GM12878 (cell line): Measurements from ENCODE around the gene EIF1. TPM values are rescaled to one million over a fixed set of nuclear protein-coding genes. Genes with fewer than 3 reads are reported as not detected.

Source experiments
- BMI1 ChIP-seq: fragments of 450-650 bp; IDR thresholded peaks from 2 replicates; pipeline ENCODE4 v1.6.1; 2016; ENCODE audit warnings: mild to moderate bottlenecking, moderate library complexity, borderline replicate concordance
- ETV6 ChIP-seq, 2 experiments: fragments of 450-650 bp in 1 of 2; IDR thresholded peaks in 1 of 2; conservative IDR thresholded peaks in 1 of 2; 2 replicates each; pipeline ENCODE4 v1.6.1; 2014; ENCODE audit warnings: antibody characterized with exemption in 1 of 2, borderline replicate concordance in 1 of 2, low read depth in 1 of 2, mild to moderate bottlenecking in 1 of 2, moderate library complexity in 1 of 2
- NR2C2 ChIP-seq: IDR thresholded peaks from 2 replicates; pipeline ENCODE4 v1.6.1; 2011; ENCODE audit warnings: borderline replicate concordance, low read depth; ENCODE audit not compliant: control insufficient read depth, insufficient read length
- NR2F1 ChIP-seq: fragments of 450-650 bp; conservative IDR thresholded peaks from 2 replicates; pipeline ENCODE4 v1.6.1; 2017; ENCODE audit warnings: mild to moderate bottlenecking
- NRF1 ChIP-seq: conservative IDR thresholded peaks from 2 replicates; pipeline ENCODE4 v1.6.1; 2011; ENCODE audit warnings: mild to moderate bottlenecking, low read depth, low read length, improper control_type of control experiment
- PAX8 ChIP-seq: fragments of 450-650 bp; IDR thresholded peaks from 2 replicates; pipeline ENCODE4 v1.6.1; 2017; ENCODE audit warnings: mild to moderate bottlenecking, moderate library complexity
- POU2F2 ChIP-seq: IDR thresholded peaks from 3 replicates; pipeline ENCODE4 v1.6.1; 2011; ENCODE audit warnings: low read depth, mild to moderate bottlenecking, low read length, borderline replicate concordance
- RAD21 ChIP-seq: IDR thresholded peaks from 2 replicates; pipeline ENCODE4 v1.6.1; 2011; ENCODE audit warnings: mild to moderate bottlenecking, low read depth, low read length, moderate library complexity; ENCODE audit not compliant: insufficient read depth
- SMAD1 ChIP-seq: fragments of 450-650 bp; IDR thresholded peaks from 2 replicates; pipeline ENCODE4 v1.6.1; 2018; ENCODE audit warnings: mild to moderate bottlenecking, low read depth; ENCODE audit not compliant: partially characterized antibody
- SP1 ChIP-seq: IDR thresholded peaks from one replicate; pipeline ENCODE4 v1.6.1; 2011; ENCODE audit warnings: low read depth, low read length
- ZBTB4 ChIP-seq: fragments of 450-650 bp; formaldehyde crosslinking; IDR thresholded peaks from 2 replicates; pipeline ENCODE4 v1.4.0; 2022; ENCODE audit warnings: mild to moderate bottlenecking, moderate library complexity
- polyA plus RNA-seq, 11 experiments: library from polyadenylated mRNA; depleted of rRNA in 4 of 11; unstranded in 6 of 11; stranded (reverse) in 5 of 11; fragments of >200 nt; fragmentation: Nextera tagmentation in 4 of 11; fragmentation: Illumina TruSeq in 1 of 11; extraction: Ambion mirVana in 4 of 11; extraction: Trizol in 1 of 11; gene quantifications; 1 replicate in 1 of 11; 2 replicates in 10 of 11; pipeline versions ENCODE4 v1.2.1 to v1.2.3, GENCODE V29; 2011 to 2016; ENCODE audit warnings: inconsistent platforms in 2 of 11, missing spikeins in 2 of 11, low read depth in 1 of 11
- total RNA-seq, 4 experiments: library from RNA; depleted of rRNA in 3 of 4; stranded (reverse); fragments of >200 nt in 3 of 4; fragmentation: Illumina TruSeq in 1 of 4; extraction: Trizol in 1 of 4; gene quantifications; 2 replicates each; pipeline versions ENCODE4 v1.2.1 to v1.2.3, GENCODE V29; 2013 to 2021
- TF ChIP-seq, protein P1 (sequence below): fragments of 450-650 bp; IDR thresholded peaks from 2 replicates; pipeline ENCODE4 v1.6.1; 2018; ENCODE audit warnings: mild to moderate bottlenecking, low read depth, moderate library complexity; ENCODE audit not compliant: partially characterized antibody

Gene EIF1
- total and polyA plus RNA-seq, 10 of the 15 experiments (the other 5 are each of a cell fraction or from before 2014, with no cell fraction given): 39.4 to 815 (median 480) TPM

- TF ChIP-seq, protein P1, sequence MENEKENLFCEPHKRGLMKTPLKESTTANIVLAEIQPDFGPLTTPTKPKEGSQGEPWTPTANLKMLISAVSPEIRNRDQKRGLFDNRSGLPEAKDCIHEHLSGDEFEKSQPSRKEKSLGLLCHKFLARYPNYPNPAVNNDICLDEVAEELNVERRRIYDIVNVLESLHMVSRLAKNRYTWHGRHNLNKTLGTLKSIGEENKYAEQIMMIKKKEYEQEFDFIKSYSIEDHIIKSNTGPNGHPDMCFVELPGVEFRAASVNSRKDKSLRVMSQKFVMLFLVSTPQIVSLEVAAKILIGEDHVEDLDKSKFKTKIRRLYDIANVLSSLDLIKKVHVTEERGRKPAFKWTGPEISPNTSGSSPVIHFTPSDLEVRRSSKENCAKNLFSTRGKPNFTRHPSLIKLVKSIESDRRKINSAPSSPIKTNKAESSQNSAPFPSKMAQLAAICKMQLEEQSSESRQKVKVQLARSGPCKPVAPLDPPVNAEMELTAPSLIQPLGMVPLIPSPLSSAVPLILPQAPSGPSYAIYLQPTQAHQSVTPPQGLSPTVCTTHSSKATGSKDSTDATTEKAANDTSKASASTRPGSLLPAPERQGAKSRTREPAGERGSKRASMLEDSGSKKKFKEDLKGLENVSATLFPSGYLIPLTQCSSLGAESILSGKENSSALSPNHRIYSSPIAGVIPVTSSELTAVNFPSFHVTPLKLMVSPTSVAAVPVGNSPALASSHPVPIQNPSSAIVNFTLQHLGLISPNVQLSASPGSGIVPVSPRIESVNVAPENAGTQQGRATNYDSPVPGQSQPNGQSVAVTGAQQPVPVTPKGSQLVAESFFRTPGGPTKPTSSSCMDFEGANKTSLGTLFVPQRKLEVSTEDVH: no peak
- TF ChIP-seq NR2F1: no peak
- TF ChIP-seq NRF1: no peak
- TF ChIP-seq ZBTB4 (CRISPR knock-in tag): no peak
- no peak for TF ChIP-seq SP1
- TF ChIP-seq SMAD1: no peak
- TF ChIP-seq NR2C2: no peak
- TF ChIP-seq POU2F2: peak; percentile 35; the same call in 1 of the 3 replicates
- TF ChIP-seq PAX8: no peak
- peak; percentile 88 for TF ChIP-seq RAD21
- no peak for TF ChIP-seq ETV6 (conservative IDR thresholded peaks at IDR 0.05 in 1 of 2, IDR thresholded peaks at IDR 0.05 in 1 of 2; ENCODE audit: borderline replicate concordance in 1 of 2, low read depth in 1 of 2)
- no peak for TF ChIP-seq BMI1
Observed at GRCh38 chr17:41647940-41648410, 40.7 kb upstream of the EIF1 start (continued).
